Neuronal stem cell (in vitro differentiated cells): Measurements from ENCODE around the gene ZNF146.

Experiments
- DNase-seq: peaks from one replicate; pipeline ENCODE4 v3.0.0-alpha.2; 2013; ENCODE audit warnings: low spot score
- H2AFZ ChIP-seq: one replicate; pipeline ENCODE4 v1.6.1; 2013; ENCODE audit warnings: mild to moderate bottlenecking, low read length, inconsistent platforms
- H2AK5ac ChIP-seq: 2 replicates; pipeline ENCODE4 v1.6.1; 2013; ENCODE audit warnings: low read depth, mild to moderate bottlenecking, inconsistent platforms, low read length, moderate library complexity, mixed read lengths
- H2BK120ac ChIP-seq: 2 replicates; pipeline ENCODE4 v1.6.1; 2013; ENCODE audit warnings: low read depth, mild to moderate bottlenecking, inconsistent platforms, low read length, moderate library complexity, mixed read lengths
- H2BK12ac ChIP-seq: one replicate; pipeline ENCODE4 v1.6.1; 2013; ENCODE audit warnings: low read length, inconsistent platforms
- H2BK15ac ChIP-seq: 2 replicates; pipeline ENCODE4 v1.6.1; 2013; ENCODE audit warnings: mild to moderate bottlenecking, low read length, inconsistent platforms, mixed read lengths
- H2BK5ac ChIP-seq: one replicate; pipeline ENCODE4 v1.6.1; 2013; ENCODE audit warnings: inconsistent platforms, mild to moderate bottlenecking, low read length, moderate library complexity
- H3K14ac ChIP-seq: one replicate; pipeline ENCODE4 v1.6.1; 2013; ENCODE audit warnings: low read length, inconsistent platforms
- H3K18ac ChIP-seq: 2 replicates; pipeline ENCODE4 v1.6.1; 2013; ENCODE audit warnings: low read length, inconsistent platforms
- H3K23ac ChIP-seq: 2 replicates; pipeline ENCODE4 v1.6.1; 2013; ENCODE audit warnings: low read depth, mild to moderate bottlenecking, mixed read lengths, low read length, inconsistent platforms; ENCODE audit not compliant: poor library complexity
- H3K27ac ChIP-seq: replicated peaks from 3 replicates; pipeline ENCODE4 v1.5.1; 2013; ENCODE audit warnings: low read length, inconsistent platforms
- H3K27me3 ChIP-seq, 3 experiments: 2 replicates each; pipeline ENCODE4 v1.6.1; 2013; ENCODE audit warnings: low read length in 3 of 3, mild to moderate bottlenecking in 2 of 3, inconsistent platforms in 1 of 3, low read depth in 1 of 3, mixed read lengths in 1 of 3, moderate library complexity in 1 of 3; ENCODE audit not compliant: control insufficient read depth in 3 of 3, insufficient read depth in 3 of 3
- H3K36me3 ChIP-seq, 2 donors: replicated peaks in 1 of 2; 2 replicates each; pipeline ENCODE4 v1.6.1; 2013; ENCODE audit warnings: low read length in 2 of 2; ENCODE audit not compliant: control insufficient read depth in 2 of 2, insufficient read depth in 2 of 2
- H3K4ac ChIP-seq: 2 replicates; pipeline ENCODE4 v1.6.1; 2013; ENCODE audit warnings: inconsistent platforms, mild to moderate bottlenecking, low read length, moderate library complexity
- H3K4me1 ChIP-seq, 2 donors: 1 replicate in 1 of 2; 2 replicates in 1 of 2; pipeline ENCODE4 v1.6.1; 2013; ENCODE audit warnings: low read length in 2 of 2, low read depth in 1 of 2; ENCODE audit not compliant: control insufficient read depth in 2 of 2, insufficient read depth in 1 of 2
- H3K4me2 ChIP-seq: one replicate; pipeline ENCODE4 v1.6.1; 2013; ENCODE audit warnings: mild to moderate bottlenecking, low read length, inconsistent platforms; ENCODE audit not compliant: insufficient read depth, poor library complexity, severe bottlenecking
- H3K4me3 ChIP-seq, 2 donors: 2 replicates each; pipeline ENCODE4 v1.5.1; 2013; ENCODE audit warnings: low read length in 2 of 2, mild to moderate bottlenecking in 2 of 2, inconsistent platforms in 1 of 2, moderate library complexity in 1 of 2
- H3K79me1 ChIP-seq: one replicate; pipeline ENCODE4 v1.6.1; 2013; ENCODE audit warnings: low read depth, mild to moderate bottlenecking, inconsistent platforms, low read length, moderate library complexity
- H3K9ac ChIP-seq: one replicate; pipeline ENCODE4 v1.6.1; 2013; ENCODE audit warnings: mild to moderate bottlenecking, low read depth, low read length, inconsistent platforms; ENCODE audit not compliant: poor library complexity
- H3K9me3 ChIP-seq, 2 donors: replicated peaks in 1 of 2; 2 replicates each; pipeline versions ENCODE3 to v1.6.1; 2013; ENCODE audit warnings: low read length in 2 of 2, mild to moderate bottlenecking in 2 of 2, inconsistent platforms in 1 of 2, low read depth in 1 of 2, mixed read lengths in 1 of 2, moderate library complexity in 1 of 2; ENCODE audit not compliant: control insufficient read depth in 2 of 2, insufficient read depth in 1 of 2
- H4K8ac ChIP-seq: one replicate; pipeline ENCODE4 v1.6.1; 2013; ENCODE audit warnings: low read depth, mild to moderate bottlenecking, inconsistent platforms, low read length, moderate library complexity
- H4K91ac ChIP-seq: one replicate; pipeline ENCODE4 v1.6.1; 2013; ENCODE audit warnings: low read length, low read depth, mild to moderate bottlenecking, inconsistent platforms; ENCODE audit not compliant: poor library complexity
- WGBS, 2 donors: extraction: QIAGEN DNeasy Blood & Tissue Kit; methylation state at CpG; one replicate each; pipeline ENCODE4 v1.1.7; 2013; ENCODE audit warnings: missing lambda C conversion rate in 2 of 2, mixed read lengths in 1 of 2; ENCODE audit not compliant: insufficient read length in 2 of 2, insufficient replicate concordance in 1 of 2; ENCODE audit errors: extremely low coverage in 2 of 2; 5-methylcytosine and 5-hydroxymethylcytosine counted together

ZNF146 gene

DNA sequence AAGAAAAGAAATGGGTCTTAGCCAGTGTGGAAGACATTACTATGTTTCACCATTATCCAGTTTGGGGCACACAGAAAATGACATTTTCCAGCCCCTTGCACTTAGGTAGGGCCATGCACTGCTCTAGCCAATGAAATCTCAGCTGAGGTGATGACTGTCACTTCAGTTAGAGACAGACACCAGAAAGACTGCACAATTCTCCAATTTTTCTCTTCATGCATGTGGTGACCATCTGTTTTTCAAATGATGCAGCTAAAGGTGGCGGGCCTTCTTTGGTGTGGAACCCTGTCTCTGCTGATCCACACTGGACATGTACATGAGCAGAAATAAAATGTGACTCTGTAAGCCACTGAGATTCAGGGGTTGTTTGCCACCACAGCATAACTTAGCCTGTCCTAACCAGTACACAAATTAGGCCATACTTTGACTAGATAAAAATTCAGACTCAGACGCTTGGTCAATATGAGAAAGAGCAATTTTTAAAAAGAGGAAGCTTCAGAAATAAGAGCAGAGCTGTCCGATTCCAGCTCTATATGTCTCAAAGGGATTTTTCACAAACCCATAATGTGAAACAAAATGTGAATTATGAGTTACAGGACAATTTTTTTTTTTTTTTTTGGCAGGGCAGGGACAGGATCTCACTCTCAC lies 7.2 kb upstream of the ZNF146 start:
- H4K8ac ChIP-seq: no peak overlapping the region
- H3K36me3 ChIP-seq: peaks cover 0 to 5% of the 10 kb centered on the region in 2 donors
- no peak overlapping the region for H2BK120ac ChIP-seq
- no peak overlapping the region for H2AK5ac ChIP-seq
- H3K4me3 ChIP-seq: no peak overlapping the region
- no peak overlapping the region for H3K27ac ChIP-seq
- no peak overlapping the region for H2BK5ac ChIP-seq
- no peaks in the 10 kb centered on the region for H3K9me3 ChIP-seq
- H4K91ac ChIP-seq: no peak overlapping the region
- H2BK15ac ChIP-seq: no peak overlapping the region
- no peak overlapping the region for H2AFZ ChIP-seq
- no peaks in the 10 kb centered on the region for H3K4me1 ChIP-seq
- H3K18ac ChIP-seq: no peak overlapping the region
- H2BK12ac ChIP-seq: no peak overlapping the region
- no peak overlapping the region for H3K9ac ChIP-seq
- H3K4me2 ChIP-seq: no peak overlapping the region
- H3K14ac ChIP-seq: no peak overlapping the region
- H3K79me1 ChIP-seq: no peaks in the 10 kb centered on the region
- no CpG with 5 or more reads among the region's 3 CpGs for WGBS, 2 donors
- no peak overlapping the region for H3K23ac ChIP-seq
- H3K27me3 ChIP-seq: no peaks in the 10 kb centered on the region
- H3K4ac ChIP-seq: no peak overlapping the region
- DNase-seq: no peak

DNA sequence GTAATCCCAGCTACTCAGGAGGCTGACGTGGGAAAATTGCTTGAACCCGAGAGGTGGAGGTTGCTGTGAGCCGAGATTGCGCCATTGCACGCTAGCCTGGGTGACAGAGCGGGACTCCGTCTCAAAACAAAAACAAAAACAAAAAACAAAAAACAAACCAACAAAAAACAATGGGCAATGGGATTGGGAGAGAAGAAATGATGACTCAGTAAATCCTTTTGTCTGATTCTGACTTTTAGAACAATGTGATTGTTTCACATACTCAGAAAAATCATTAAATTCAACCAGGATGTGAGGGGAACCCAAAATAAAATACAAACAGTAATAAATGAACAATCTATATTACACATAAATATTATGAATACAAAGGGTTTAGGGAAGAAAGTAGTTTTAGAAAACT lies 5.5 kb upstream of the ZNF146 start:
- no peaks in the 10 kb centered on the region for H3K9me3 ChIP-seq
- H3K4me1 ChIP-seq: peaks cover 5 to 6% of the 10 kb centered on the region in 2 donors
- peaks cover 5% of the 10 kb centered on the region for H3K79me1 ChIP-seq
- WGBS, 2 donors: no CpG with 5 or more reads among the region's 7 CpGs
- DNase-seq: no peak
- H3K36me3 ChIP-seq: peaks cover 0 to 5% of the 10 kb centered on the region in 2 donors
- H2BK5ac ChIP-seq: no peak overlapping the region
- no peak overlapping the region for H2BK15ac ChIP-seq
- no peak overlapping the region for H3K4ac ChIP-seq
- no peak overlapping the region for H2AFZ ChIP-seq
- no peak overlapping the region for H3K4me2 ChIP-seq
- no peak overlapping the region for H3K23ac ChIP-seq
- H3K18ac ChIP-seq: no peak overlapping the region
- H3K14ac ChIP-seq: no peak overlapping the region
- no peak overlapping the region for H2BK12ac ChIP-seq
- no peaks in the 10 kb centered on the region for H3K27me3 ChIP-seq
- no peak overlapping the region for H3K27ac ChIP-seq
- H3K9ac ChIP-seq: no peak overlapping the region
- H2AK5ac ChIP-seq: no peak overlapping the region
- no peak overlapping the region for H2BK120ac ChIP-seq
- H3K4me3 ChIP-seq: no peak overlapping the region
- H4K91ac ChIP-seq: no peak overlapping the region
- H4K8ac ChIP-seq: no peak overlapping the region

- no peak overlapping the region for H2BK5ac ChIP-seq
- H3K27ac ChIP-seq: no peak overlapping the region
- H3K4me2 ChIP-seq: no peak overlapping the region
- no peak overlapping the region for H2BK12ac ChIP-seq
- H3K14ac ChIP-seq: no peak overlapping the region
- H3K79me1 ChIP-seq: peaks cover 5% of the 10 kb centered on the region
- no CpG with 5 or more reads among the region's 8 CpGs for WGBS, 2 donors
- H3K18ac ChIP-seq: no peak overlapping the region
- no peak overlapping the region for H2BK120ac ChIP-seq
- H3K4me1 ChIP-seq: peaks cover 5 to 6% of the 10 kb centered on the region in 2 donors
- no peak overlapping the region for H3K4ac ChIP-seq
- H3K9ac ChIP-seq: no peak overlapping the region
- H4K91ac ChIP-seq: no peak overlapping the region
- no peak overlapping the region for H3K23ac ChIP-seq
- H3K4me3 ChIP-seq: no peak overlapping the region
- no peak overlapping the region for H2BK15ac ChIP-seq
- H3K36me3 ChIP-seq: peaks cover 0 to 5% of the 10 kb centered on the region in 2 donors
- no peak overlapping the region for H2AFZ ChIP-seq
- DNase-seq: no peak
- no peak overlapping the region for H2AK5ac ChIP-seq
- H3K27me3 ChIP-seq: no peaks in the 10 kb centered on the region
- no peaks in the 10 kb centered on the region for H3K9me3 ChIP-seq
- H4K8ac ChIP-seq: no peak overlapping the region
Measured at GRCh38 chr19:36210497-36210896, 4.4 kb upstream of the ZNF146 start.

DNA sequence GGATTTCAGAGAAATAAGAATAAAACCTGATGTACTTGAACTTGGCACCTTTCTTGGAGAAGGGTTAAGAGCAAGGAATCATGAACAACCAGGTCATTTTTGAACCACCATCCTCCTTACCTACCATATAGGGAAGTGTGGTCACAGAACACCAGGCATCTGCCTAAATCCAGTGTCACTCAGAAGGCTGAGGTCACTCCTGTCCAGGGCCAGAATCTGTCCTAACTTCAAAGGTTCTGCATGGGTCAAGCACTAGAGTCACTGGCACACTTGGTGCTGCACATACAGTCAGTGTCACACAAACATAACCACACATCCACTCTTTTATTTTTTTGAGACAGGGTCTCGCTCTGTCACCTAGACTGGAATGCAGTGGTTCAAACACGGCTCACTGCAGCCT lies 2.0 kb upstream of the ZNF146 start:
- no peak overlapping the region for H2BK15ac ChIP-seq
- H2BK12ac ChIP-seq: no peak overlapping the region
- H3K14ac ChIP-seq: no peak overlapping the region
- no peaks in the 10 kb centered on the region for H3K27me3 ChIP-seq
- WGBS, 2 donors: no CpG with 5 or more reads among the region's 2 CpGs
- peaks cover 0 to 19% of the 10 kb centered on the region in 2 donors for H3K9me3 ChIP-seq
- DNase-seq: no peak
- H3K4ac ChIP-seq: no peak overlapping the region
- H3K18ac ChIP-seq: no peak overlapping the region
- no peak overlapping the region for H3K27ac ChIP-seq
- H3K4me1 ChIP-seq: peaks cover 5 to 6% of the 10 kb centered on the region in 2 donors
- H4K91ac ChIP-seq: no peak overlapping the region
- H3K4me2 ChIP-seq: no peak overlapping the region
- H3K9ac ChIP-seq: no peak overlapping the region
- peaks cover 5% of the 10 kb centered on the region for H3K79me1 ChIP-seq
- no peak overlapping the region for H3K4me3 ChIP-seq
- no peak overlapping the region for H2AFZ ChIP-seq
- no peak overlapping the region for H4K8ac ChIP-seq
- no peak overlapping the region for H2AK5ac ChIP-seq
- H2BK120ac ChIP-seq: no peak overlapping the region
- peaks cover 0 to 17% of the 10 kb centered on the region in 2 donors for H3K36me3 ChIP-seq
- no peak overlapping the region for H3K23ac ChIP-seq
- no peak overlapping the region for H2BK5ac ChIP-seq
